ENCODE data around the gene MAP9.
"Not testable (repeated sequence)": the region's sequence is repeated elsewhere in the genome, so short reads cannot be mapped to it uniquely, and the experiment has no call there.

MAP9 gene

DNA sequence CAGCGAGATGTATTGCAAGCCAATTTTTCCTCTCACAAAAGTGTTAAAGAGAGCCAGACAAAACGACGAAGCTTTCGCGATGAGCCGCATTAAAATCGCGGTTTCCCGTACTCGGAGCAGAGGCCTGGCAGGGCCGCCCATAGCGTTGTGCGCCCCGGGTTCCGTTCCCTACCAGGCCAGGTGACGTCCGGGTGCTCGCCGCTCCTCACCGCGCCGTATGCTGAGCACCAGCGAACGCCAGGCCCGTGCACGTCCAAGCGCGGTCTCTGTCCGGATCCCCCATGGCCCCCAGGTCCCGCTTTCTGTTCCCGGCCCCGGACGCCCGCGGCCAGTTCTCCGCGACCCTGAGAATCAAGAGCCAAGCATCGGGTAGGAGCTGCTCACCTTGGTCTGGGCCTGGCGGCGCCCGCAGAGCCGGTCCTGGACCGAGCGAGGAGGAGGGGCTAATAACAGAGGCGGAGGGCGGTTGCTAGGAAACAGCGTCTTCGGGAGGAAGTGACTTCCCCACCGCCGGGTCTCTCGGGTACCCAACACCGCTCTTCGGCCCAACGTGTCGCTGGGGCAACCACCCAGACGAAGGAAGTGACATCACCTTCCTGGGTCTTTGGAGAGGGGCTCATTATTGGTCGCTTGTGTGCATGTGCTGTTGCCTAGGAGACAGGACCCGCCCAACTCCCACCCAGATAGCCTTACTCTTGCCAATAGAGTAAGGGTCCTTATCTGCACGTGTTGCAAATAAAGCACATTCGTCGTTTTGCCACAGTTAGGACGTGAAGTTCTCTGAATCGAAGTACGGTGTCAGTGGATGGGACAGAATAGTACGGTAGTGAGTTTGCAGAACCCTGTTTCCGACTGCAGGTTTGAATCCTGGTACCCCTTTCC lies at the start of gene MAP9:
Gene MAP9, minus strand, starts transcription at position 579 of the 882 bp plus-strand sequence. CDS start 1,115 bp downstream, outside the sequence.
- DNase-seq (ENCODE audit: low read depth in 2 of 2) = peak; percentile 68 to 70

GRCh38 chr4:155424778-155425177 lies 48.0 kb upstream of the MAP9 start:
- DNase-seq (ENCODE audit: low read depth in 2 of 2) = not testable (repeated sequence)

- no peak for DNase-seq (ENCODE audit: low read depth in 2 of 2)
These were observed 46.9 kb upstream of the MAP9 start for GRCh38 chr4:155423671-155424070.

- no peak for DNase-seq (ENCODE audit: low read depth in 2 of 2)
These were observed 42.5 kb upstream of the MAP9 start for GRCh38 chr4:155419266-155419665.

- DNase-seq (ENCODE audit: low read depth in 2 of 2) = no peak
These were observed 38.9 kb upstream of the MAP9 start for GRCh38 chr4:155415662-155416061.

DNA sequence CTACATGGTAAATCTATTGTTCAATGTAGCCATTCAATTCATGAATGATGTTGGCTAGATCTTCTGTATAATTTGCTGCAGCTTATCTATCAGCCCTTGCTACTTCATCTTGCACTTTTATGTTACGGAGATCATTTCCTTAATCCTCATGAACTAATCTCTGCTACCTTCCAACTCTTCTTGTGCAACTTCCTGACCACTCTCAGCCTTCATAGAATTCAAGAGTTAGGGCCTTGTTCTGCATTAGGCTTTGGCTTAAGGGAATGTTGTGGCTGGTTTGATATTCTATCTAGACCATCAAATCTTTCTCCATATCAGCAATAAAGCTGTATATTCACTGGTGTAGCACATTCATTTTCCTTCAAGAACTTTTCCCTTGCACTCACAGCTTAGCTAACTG lies 36.7 kb upstream of the MAP9 start:
- no peak for DNase-seq (ENCODE audit: low read depth in 2 of 2)

- DNase-seq (ENCODE audit: low read depth in 2 of 2) = no peak
These were observed 34.8 kb upstream of the MAP9 start for GRCh38 chr4:155411546-155411945.

DNA sequence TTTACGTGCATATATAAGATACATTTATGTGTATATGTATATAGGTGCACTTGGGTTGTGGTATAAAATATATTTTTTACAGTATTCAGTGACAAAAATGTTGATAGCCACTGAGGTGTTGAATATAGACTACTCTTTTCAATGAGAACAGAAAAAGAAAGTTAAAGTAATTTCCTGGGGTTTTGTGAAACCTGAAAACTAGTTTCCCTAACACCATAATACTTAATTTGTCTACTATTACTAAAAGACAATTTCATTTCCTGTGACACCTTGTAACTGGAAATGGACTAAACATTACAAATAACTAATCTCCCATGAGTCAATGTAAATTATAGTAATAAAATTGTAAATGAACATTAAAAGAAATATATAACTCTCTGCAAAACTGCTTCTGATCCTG lies 32.0 kb upstream of the MAP9 start:
- DNase-seq (ENCODE audit: low read depth in 2 of 2) = no peak

GRCh38 chr4:155407480-155407879 lies 30.7 kb upstream of the MAP9 start:
- DNase-seq (ENCODE audit: low read depth in 2 of 2) = no peak

- DNase-seq (ENCODE audit: low read depth in 2 of 2) = no peak
These were observed 28.3 kb upstream of the MAP9 start for GRCh38 chr4:155405059-155405458.

DNA sequence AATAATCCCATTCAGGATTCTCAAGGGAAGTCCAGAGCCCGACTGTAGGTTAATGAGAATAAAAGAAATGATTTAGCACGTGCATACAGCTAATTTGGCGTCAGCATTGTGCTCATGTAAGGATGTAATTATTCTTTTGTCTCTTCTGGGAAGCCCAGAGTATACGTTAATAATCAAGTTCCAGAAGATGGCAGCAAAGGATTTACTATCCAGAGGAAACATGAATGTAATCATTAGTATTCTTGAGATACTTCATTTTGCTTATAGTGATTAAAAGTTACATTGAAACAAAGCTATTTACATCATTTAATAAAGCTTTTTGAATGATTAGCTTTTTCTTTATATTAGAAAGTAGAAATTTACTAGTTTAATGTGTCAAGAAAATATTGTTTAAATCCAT lies 27.1 kb upstream of the MAP9 start:
- no peak for DNase-seq (ENCODE audit: low read depth in 2 of 2)

DNA sequence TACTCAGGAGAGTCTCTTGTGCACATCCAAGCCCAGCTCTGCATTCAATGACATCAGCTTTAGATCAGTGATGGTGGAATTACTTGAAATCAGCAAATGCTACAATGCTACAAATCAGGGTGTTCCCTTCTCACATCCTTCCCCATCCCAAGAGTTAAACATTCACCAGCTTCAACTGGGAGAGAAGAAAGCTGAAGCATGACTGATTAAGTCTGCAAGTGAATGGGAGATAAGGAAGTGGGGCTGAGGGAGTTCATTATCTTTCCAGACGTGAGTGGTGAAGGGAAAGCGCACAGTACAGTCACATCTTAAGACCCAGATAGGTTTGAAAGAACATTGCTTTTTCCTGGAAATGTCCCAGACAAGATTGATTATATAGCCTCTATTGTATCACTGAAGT lies 26.2 kb upstream of the MAP9 start:
- DNase-seq (ENCODE audit: low read depth in 2 of 2) = no peak

DNA sequence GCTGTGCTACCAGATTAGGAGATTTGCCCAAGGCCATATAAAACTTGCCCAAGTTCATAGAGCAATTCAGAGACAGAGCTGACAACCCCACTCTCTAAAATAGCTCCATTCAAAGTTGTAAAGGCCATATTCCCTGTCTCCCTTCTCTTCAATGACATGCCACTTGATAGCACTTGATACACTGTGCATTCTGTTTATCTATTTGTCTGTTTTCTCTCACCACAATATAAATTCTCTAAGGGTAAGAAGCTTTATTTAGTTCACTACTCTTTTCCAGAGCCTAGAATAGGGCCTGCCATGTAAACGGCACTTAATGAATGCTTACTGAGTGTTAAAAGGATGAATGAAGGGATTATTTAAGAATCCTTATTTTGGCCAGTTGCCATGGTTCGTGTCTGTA lies 24.1 kb upstream of the MAP9 start:
- no peak for DNase-seq (ENCODE audit: low read depth in 2 of 2)

DNA sequence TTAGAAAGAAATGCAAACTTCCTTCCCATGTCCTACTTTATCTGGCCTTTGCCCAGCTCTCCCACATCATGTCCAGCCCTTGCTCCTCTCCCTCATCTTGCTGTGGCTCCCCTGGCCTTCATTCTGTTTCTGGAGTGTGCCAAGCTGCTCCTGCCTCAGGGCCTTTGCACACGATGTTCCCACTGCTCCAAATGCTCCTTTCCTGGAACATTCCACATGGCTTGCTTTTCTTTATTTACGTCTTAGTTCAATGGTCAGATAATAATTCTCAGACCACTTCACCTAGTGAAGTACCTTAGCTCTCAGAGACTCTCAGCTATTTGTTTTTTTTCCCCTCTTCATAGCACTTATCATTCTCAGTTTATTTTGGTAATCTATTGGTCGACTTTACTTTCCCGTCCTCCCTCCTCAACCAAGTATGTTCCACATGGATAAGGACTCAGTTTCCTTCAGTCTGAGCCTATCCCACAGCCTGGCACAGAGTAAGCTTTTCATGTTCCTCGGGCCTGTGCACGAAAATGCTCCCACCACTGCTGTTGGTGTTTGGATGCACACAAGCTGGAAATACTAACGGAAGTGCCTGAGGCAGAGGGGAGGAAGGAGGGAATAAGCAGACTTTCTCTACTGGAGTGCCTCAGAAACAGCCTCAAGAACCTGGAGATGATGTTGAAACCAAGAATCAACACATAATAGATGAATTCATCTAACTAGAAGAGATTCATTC lies 23.4 kb upstream of the MAP9 start:
- DNase-seq (ENCODE audit: low read depth in 2 of 2) = no peak

DNA sequence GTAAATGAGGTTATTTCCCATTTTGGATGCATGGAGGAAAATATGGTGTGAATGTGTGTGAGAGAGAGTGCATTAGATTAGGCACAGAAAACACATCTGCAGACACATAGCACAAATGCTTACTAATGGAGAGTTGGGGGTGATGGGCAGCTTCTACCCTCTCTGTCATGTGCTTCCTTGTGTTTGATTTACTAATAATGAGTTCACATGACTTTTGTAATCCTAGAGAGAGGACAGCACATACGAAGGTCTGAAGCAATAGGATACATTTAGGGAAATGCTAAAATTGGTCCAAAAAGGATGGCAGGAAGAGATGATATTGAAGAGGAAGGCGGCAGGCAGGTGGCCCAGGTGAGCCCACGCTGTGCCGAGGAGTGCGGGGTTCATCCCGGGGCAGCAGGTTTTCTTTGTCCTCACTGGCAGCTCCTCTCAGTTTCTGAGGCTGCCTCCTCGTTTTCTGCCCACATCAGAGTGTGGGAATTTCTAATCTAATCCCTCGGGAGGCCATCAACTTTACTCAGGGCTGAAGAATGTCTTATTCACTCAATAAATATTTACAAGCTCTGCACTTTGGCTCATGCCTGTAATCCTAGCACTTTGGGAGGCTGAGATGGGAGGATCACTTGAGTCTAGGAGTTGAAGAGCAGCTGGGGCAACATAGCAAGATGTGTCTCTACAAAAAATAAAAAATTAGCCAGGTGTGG lies 15.9 kb upstream of the MAP9 start:
- DNase-seq (ENCODE audit: low read depth in 2 of 2) = no peak

GRCh38 chr4:155391932-155392331 lies 15.2 kb upstream of the MAP9 start:
- DNase-seq (ENCODE audit: low read depth in 2 of 2) = no peak

DNA sequence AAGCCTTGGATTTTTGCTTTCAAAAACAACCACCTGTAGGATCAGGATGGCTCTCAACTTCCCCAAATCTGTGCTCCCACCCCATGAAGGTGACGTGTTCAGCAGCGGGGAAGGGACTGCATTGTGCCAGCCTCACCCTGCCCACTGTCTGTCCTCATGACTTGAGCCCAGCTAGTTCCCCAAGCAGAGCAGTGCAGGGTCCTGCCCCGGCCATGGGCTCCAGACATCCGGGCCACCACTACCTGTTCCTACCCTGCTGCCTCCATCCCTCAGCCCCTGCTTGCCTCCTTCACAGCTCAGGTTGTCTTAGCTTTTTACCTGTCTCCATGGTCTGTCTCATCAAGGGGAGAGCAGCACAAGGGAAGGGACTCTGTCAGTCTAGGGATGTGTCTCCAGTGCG lies 11.4 kb upstream of the MAP9 start:
- DNase-seq (ENCODE audit: low read depth in 2 of 2) = no peak

DNA sequence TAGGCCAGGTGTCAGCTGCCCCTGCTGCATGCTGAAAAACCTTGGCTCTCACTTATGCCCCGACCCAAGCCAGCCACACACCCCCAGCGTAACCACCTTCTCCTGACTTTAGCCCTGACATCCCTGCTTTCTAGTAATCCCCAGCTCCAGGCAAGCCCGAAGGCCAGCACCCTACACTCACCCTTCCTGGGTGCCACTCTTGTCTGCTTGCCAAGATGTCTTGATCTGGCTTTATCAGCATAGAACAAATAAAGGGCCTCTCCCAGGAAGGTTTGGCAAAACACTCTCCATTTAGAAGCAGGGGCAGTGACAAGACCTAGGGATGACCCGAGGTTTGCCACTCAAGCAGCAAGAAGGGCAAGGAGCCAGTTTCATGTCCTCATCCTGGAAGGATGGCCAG lies 6.8 kb upstream of the MAP9 start:
- DNase-seq (ENCODE audit: low read depth in 2 of 2) = no peak

DNA sequence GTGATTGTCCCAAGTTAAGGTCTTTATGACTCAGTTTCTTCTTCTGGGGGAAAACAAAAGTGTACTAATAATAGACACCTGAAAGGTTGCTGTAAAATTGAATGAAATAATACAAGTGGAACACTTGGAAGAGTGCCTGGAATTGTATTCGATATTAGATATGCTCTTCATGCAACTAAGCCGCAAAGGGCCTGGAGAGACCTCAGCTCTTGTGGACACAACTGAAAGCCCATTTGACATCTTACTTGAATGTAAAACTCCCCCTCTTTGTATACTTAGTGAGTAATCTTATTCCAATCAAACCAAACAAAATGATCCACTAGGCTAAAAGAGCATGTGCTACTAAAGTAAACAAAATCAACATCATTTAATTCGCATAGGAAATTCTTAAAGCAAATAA lies 511 bp upstream of the MAP9 start:
- DNase-seq (ENCODE audit: low read depth in 2 of 2) = no peak

GRCh38 chr4:155371432-155372043 lies 5.2 kb downstream of the MAP9 start:
- DNase-seq (ENCODE audit: low read depth in 2 of 2) = no peak

DNA sequence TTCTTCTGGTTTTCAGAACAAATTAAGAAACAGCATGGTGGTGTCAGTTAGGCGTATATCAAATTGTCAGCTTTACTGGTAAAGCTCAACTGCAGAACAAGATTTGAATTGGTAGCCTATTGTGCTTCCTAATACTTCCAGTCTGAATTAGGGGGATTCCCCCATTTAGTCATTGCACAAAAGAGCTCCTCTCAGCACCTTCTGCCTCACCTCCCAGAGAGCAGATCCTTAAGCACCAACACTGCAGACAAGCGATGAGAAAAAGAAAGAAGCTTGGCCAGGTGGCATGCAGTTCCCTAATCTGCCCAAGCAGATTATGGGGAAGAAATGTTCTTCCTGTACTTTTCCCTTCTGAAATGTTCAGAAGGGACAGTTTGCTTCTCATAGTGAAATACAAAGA lies 9.2 kb downstream of the MAP9 start:
- DNase-seq (ENCODE audit: low read depth in 2 of 2) = no peak

GRCh38 chr4:155353923-155354540 lies 22.7 kb downstream of the MAP9 start:
- DNase-seq (ENCODE audit: low read depth in 2 of 2) = no peak
